Renal cortical epithelial cell (primary cell): Measurements from ENCODE around the gene OAF. TPM values are rescaled to one million over a fixed set of nuclear protein-coding genes. Genes with fewer than 3 reads are reported as not detected.
A peak's percentile ranks its signal among the peaks of the same experiment; 100 is the strongest.
"Not testable (repeated sequence)": the region's sequence is repeated elsewhere in the genome, so short reads cannot be mapped to it uniquely, and the experiment has no call there.

Experiments
- DNase-seq: peaks from one replicate; pipeline ENCODE4 v3.0.0-alpha.2; 2011; ENCODE audit warnings: low read depth
- total RNA-seq: library from RNA; depleted of rRNA; stranded (reverse); fragments of >200 nt; gene quantifications from 2 replicates; pipeline ENCODE4 v1.2.3, GENCODE V29; 2014

Gene OAF
- total RNA-seq, result 11.1 and 29.1 TPM in 2 replicates

DNA sequence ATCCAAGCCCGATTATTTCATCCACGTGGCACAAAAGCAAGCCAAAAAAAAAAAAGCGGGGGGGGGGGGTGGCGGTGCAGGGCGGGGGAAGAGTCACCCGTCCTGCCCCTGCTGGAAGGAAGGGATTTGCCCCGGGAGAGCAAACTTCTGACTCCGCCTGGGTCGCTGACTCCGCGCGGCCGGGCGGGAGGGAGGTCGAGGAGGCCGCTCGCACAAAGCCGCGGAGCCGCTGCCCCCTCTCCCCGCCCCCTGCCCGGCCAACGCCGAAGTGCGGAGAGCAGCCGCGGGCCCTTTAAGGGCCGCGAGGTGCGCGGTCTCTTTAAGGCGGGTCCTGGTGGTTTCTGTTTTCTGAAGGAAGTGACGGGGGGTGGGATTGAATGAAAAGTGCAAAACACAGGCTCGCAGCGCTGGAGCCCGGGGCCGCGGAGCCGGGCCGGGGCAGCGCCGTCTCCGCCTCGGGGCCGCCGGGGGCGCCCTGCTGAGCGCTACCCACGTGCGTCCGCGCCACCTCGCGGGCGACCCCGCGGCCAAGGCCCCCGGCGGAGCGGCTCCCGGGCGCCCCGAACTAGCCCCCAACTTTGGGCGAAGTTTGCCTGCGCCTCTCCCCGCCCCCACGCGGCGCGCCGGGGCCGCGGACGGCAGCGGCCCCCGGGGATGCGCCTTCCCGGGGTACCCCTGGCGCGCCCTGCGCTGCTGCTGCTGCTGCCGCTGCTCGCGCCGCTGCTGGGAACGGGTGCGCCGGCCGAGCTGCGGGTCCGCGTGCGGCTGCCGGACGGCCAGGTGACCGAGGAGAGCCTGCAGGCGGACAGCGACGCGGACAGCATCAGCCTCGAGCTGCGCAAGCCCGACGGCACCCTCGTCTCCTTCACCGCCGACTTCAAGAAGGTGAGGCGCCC is at the start of gene OAF:
TSS of gene OAF (plus strand) at position 407 of the 896 bp plus-strand sequence. CDS start at position 655, 248 bp downstream.
- DNase-seq, result peak; percentile 74

GRCh38 chr11:120167659-120168058 is 43.2 kb upstream of the OAF start:
- DNase-seq, result no peak

DNA sequence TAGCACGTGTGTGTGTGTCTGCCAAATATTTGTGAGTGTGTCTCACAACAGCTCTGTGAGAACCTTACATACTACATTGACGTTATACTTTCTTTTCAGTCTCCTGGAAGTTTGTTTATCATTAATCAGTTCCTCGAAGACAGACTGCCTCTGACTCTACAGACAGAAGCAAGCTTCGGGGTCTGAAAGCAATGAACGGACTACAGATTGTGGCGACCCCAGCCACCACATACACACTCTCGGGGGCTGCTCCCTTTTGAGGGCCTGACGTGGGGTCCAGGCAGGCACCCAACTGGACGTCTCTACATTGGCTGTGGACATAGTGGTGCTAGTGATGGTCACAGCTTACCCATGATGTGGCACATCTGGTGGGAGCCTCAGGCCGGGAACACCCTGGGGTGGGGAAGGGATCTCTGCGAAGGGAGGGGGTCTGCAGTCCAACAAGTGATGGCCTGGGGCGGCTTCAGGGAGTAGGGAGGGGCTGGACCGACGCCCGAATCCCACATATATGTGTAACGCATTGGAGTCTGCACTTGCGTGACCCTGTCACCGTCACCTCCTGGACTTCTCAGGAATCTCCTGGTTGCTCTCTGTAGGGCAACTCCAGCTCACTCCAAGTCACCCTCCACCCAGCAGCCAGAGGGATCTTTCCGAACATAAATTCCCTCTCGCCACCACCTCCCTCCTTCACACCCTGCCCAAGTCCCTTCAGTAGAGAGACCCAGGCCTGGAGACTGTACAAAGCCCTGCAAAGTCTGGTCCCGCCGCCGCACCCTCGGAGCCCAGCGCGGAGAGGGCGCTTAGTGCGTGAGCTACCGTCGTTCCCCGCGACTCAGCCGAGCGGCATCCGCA is 42.5 kb upstream of the OAF start:
- no peak for DNase-seq

- no peak for DNase-seq
Observed at GRCh38 chr11:120168960-120169681, 41.7 kb upstream of the OAF start.

GRCh38 chr11:120169981-120170698 is 40.7 kb upstream of the OAF start:
- no peak for DNase-seq

DNA sequence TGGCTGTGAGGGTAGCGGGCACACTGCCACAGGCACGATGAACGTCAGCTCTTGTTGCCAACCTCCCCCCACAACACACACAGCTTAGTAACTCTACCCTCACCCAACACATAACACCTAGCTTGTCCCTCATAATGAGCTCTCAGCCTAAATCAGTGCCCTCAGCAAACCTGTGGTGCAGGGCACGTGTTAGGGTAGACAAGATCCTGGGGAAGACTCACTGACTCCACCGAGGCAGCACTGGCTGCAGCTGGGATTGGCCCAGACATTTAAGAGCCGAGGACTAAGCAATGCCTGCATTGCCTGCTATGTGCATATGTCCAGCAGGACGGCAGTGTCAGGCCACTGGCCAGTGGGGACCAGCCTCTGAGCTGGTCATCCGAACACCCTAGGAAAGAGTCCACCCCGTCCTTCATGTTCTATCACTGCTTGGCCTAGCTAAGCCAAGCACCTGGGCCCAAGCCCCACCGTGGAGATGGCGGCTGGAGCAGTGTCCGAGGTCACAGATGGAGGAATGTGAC is 40.0 kb upstream of the OAF start:
- DNase-seq, result no peak

DNA sequence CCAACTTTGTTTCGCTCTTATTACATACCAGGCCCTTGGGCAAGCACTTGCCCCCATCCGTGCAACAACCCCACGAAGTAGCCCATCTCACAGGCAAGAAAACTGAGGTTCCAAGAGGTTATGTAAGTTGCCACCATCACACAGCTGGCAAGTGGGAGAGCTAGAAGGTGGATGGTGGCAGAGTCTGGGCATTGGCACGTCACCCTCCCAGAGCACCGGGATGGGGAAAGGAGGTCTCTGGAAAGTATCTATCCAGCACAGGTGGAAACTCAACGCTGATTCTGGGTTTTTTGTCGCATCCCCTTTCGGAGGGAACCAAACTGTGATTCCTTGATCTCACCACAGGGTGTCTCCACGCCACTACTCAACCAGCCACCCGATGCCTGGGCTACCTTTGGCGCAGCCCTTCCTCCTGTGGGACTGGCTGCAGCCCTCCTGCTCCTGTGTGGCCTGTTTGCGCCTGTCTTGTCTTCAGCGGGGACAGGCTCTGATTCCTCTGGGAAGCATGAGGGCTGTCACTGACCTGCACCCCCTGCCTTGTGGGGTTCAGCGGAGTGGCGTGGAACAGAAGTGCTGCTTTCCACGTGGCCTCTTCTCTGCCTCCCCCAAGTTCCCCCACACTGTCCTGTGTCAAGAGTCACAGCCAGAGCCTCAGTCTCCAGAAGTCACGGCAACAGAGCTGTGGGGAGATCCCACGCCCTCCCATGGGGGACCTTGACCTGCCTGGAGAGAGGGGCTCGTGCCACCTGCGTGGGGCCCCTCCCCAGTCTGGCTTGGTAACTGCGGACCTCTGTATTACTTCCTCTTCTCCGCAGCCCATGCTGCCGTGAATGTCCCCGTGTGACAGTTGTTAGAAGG is 38.5 kb upstream of the OAF start:
- DNase-seq, result peak; percentile 41

DNA sequence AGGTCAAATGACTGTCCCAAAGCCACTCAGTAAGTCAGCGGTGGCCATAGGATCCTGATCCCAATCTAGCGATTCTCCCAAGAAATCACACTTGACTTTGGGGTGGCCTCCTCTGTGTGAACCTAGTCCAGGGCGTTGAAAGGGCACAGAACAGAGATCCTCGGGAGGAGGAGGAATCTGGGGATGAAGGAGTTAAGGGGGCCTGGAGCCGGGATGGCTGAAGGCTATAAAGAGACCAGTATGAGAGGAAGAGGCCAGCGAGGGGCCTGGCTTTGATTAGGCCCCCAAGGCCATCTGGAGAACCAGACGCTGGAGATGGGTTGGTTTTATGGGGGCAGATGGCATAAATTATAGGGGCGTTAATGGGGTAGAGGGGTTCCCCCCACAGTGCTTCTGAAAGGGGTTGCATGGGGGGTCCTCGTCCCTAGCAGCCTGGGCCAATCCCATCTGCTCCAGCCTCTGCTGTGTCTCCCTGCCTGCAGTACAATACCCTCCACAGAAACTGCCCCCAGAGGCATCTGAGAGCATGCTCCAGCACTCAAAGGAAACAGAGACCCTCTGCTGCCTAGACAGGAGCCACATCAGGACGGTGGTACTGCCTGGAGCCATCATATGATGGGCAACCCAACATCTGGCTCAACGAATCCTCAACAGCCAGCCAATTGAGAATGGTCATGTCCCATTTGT is 37.7 kb upstream of the OAF start:
- no peak for DNase-seq

DNA sequence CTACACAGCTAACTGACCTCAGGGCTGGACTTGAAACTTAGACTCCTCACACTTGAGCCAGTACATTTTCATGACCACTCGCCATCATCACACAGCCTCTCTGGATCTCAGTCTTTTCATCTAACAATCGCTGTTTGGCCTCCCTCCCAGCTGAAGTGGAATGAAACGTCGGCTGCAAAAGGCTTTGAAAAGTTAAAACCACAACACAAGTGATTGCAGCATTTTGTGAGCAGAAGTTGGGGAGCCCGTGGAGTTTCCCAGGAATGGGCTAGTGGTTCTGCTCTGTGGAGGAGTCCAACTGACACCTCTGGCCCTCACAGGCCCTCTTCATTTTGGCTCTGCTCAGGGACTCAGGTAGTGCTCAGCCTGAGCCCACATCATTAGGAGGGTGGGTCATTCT is 37.0 kb upstream of the OAF start:
- no peak for DNase-seq

- no peak for DNase-seq
Observed at GRCh38 chr11:120174866-120175265, 36.0 kb upstream of the OAF start.

- DNase-seq, result no peak
Observed at GRCh38 chr11:120178561-120179056, 32.2 kb upstream of the OAF start.

GRCh38 chr11:120179057-120179672 is 31.7 kb upstream of the OAF start:
- no peak for DNase-seq

- DNase-seq, result not testable (repeated sequence)
Observed at GRCh38 chr11:120180063-120180462, 30.8 kb upstream of the OAF start.

DNA sequence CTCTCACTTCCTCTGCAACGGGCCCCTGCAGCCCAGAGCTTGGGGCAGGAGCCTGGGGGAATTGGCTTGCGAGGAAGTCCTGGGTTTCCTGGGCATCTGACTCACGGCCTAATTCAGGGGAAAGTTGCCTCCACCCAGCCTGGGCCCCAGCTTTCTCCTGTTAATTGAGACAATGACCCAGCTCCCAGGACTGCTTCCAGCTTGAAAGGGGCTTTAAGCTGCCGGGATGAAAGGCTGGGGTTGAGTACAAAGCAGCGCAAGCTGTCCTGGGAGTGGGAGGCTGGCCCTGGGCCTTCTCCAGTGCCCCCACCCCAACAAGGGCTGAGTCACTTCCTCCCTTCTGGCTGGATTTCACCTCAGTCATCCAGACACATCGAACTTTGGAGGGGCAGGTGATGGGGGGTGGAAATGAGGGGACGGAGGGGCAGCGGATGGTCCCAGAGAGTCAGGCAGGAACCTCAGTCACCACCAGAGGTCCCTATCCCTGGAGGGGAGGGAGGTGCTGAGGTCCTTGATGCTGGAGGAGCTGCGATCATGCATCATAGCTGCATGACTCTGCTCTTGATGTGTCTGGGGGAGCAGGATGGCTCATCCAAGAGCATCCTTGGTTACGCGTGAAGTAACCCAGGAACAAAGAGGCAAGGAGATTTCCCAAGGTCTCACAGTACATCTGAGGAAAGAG is 30.1 kb upstream of the OAF start:
- DNase-seq, result peak; percentile 65

- no peak for DNase-seq
Observed at GRCh38 chr11:120181376-120181975, 29.4 kb upstream of the OAF start.

- peak; percentile 57 for DNase-seq
Observed at GRCh38 chr11:120182372-120182771, 28.5 kb upstream of the OAF start.

- DNase-seq, result peak; percentile 27
Observed at GRCh38 chr11:120182790-120183491, 27.9 kb upstream of the OAF start.
